ENCODE measurements around the gene ECI2. TPM values are rescaled to one million over a fixed set of nuclear protein-coding genes. Genes with fewer than 3 reads are reported as not detected.

The ECI2 gene
- total and polyA plus RNA-seq, 2 of the 13 experiments (the other 11 are each of a cell fraction or from before 2014, with no cell fraction given): 78.5 to 228 TPM

- TF ChIP-seq ZHX1 (CRISPR knock-in tag; IDR thresholded peaks at IDR 0.05; ENCODE audit: low read depth) (0 out of 2 replicates have a peak, but pooled peaks have one; percentile 32), REL (CRISPR knock-in tag; conservative IDR thresholded peaks at IDR 0.05) (0 out of 2 replicates have a peak, but pooled peaks have one; percentile 76), ZSCAN12 (CRISPR knock-in tag; IDR thresholded peaks at IDR 0.05) (no peak; the same call in 1 of the 2 replicates), MED13 (CRISPR knock-in tag; IDR thresholded peaks at IDR 0.05) (no peak; the same call in 1 of the 2 replicates), SP1 (IDR thresholded peaks at IDR 0.05) (no peak), SP1 (CRISPR knock-in tag; IDR thresholded peaks at IDR 0.05) (peak; percentile 66; the same call in 1 of the 2 replicates), NFATC3 (CRISPR knock-in tag; IDR thresholded peaks at IDR 0.05) (peak; percentile 86; the same call in 1 of the 2 replicates), RNF2 (conservative IDR thresholded peaks at IDR 0.05; ENCODE audit: low read depth) (no peak), IKZF5 (CRISPR knock-in tag; IDR thresholded peaks at IDR 0.05) (peak; percentile 71; the same call in 1 of the 2 replicates), NCOA5 (CRISPR knock-in tag; IDR thresholded peaks at IDR 0.05) (no peak), NR2F2 (IDR thresholded peaks at IDR 0.05; ENCODE audit: borderline replicate concordance, low read depth) (no peak), SCMH1 (CRISPR knock-in tag; IDR thresholded peaks at IDR 0.05; ENCODE audit: borderline replicate concordance) (no peak), NBN (conservative IDR thresholded peaks at IDR 0.05) (no peak), ONECUT2 (CRISPR knock-in tag; IDR thresholded peaks at IDR 0.05) (no peak), PRDM4 (CRISPR knock-in tag; IDR thresholded peaks at IDR 0.05; ENCODE audit: borderline replicate concordance) (no peak), HES4 (CRISPR knock-in tag; IDR thresholded peaks at IDR 0.05; ENCODE audit: borderline replicate concordance) (peak; percentile 62; the same call in 1 of the 2 replicates), ELF4 (CRISPR knock-in tag; IDR thresholded peaks at IDR 0.05; ENCODE audit: borderline replicate concordance) (no peak), NFIC (IDR thresholded peaks at IDR 0.05; ENCODE audit: low read length) (no peak), ZNF17 (CRISPR knock-in tag; IDR thresholded peaks at IDR 0.05) (no peak)
- TF ChIP-seq, protein P1, sequence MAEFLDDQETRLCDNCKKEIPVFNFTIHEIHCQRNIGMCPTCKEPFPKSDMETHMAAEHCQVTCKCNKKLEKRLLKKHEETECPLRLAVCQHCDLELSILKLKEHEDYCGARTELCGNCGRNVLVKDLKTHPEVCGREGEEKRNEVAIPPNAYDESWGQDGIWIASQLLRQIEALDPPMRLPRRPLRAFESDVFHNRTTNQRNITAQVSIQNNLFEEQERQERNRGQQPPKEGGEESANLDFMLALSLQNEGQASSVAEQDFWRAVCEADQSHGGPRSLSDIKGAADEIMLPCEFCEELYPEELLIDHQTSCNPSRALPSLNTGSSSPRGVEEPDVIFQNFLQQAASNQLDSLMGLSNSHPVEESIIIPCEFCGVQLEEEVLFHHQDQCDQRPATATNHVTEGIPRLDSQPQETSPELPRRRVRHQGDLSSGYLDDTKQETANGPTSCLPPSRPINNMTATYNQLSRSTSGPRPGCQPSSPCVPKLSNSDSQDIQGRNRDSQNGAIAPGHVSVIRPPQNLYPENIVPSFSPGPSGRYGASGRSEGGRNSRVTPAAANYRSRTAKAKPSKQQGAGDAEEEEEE (CRISPR knock-in tag; IDR thresholded peaks at IDR 0.05; ENCODE audit: borderline replicate concordance): no peak
- TF ChIP-seq, protein P2, sequence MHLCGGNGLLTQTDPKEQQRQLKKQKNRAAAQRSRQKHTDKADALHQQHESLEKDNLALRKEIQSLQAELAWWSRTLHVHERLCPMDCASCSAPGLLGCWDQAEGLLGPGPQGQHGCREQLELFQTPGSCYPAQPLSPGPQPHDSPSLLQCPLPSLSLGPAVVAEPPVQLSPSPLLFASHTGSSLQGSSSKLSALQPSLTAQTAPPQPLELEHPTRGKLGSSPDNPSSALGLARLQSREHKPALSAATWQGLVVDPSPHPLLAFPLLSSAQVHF (CRISPR knock-in tag; IDR thresholded peaks at IDR 0.05): 0 out of 2 replicates have a peak, but pooled peaks have one; percentile 45
These were observed at the start of gene ECI2 (continued) for GRCh38 chr6:4134841-4135664.

Data from HepG2 (cell line).